ENCODE results near the gene CORO6. TPM values are rescaled to one million over a fixed set of nuclear protein-coding genes. Genes with fewer than 3 reads are reported as not detected.

The CORO6 gene
- total RNA-seq, 1 donor from 2014 or later = 2.8 TPM

GRCh38 chr17:29614349-29615047 lies 8.2 kb downstream of the CORO6 start:
- intact Hi-C loops (cut with micrococcal nuclease) = loop anchor here (1.0 to 5.0 kb wide), 7 partner anchors 9 to 467 kb away; partner anchors contain the start of genes GIT1, NUFIP2 and TP53I13

DNA sequence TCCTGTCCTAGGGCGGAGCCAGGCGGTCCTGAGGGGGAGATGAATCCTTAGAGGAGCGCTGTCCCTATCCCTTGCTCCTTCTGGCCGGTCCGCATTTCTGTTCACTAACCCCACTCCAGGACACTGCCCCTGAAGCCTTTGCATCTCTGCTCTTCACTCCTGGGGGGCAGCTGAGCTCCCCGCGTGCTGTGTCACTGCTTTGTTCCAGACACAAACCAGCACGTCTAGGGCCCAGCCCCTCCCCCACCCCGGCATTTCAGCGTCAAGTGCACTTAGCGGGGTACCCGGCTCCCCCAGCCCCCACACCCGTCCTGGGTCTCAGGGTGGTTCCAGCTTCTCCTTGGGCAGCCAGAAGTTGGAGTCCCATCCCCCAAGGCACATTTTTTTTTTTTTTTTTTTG lies 8.9 kb downstream of the CORO6 start:
- intact Hi-C loops (cut with micrococcal nuclease) = loop anchor here (1.0 kb wide), 1 partner anchor 34 kb away; no protein-coding TSS in a partner anchor

- intact Hi-C loops (cut with micrococcal nuclease) = loop anchor here (1.0 kb wide), 1 partner anchor 33 kb away; no protein-coding TSS in a partner anchor
Observed at GRCh38 chr17:29613352-29613837, 9.3 kb downstream of the CORO6 start.

GRCh38 chr17:29612404-29613280 lies 10.1 kb downstream of the CORO6 start:
- intact Hi-C loops (cut with micrococcal nuclease) = loop anchor here (1.0 kb wide), 1 partner anchor 32 kb away; no protein-coding TSS in a partner anchor

GRCh38 chr17:29612094-29612403 lies 10.7 kb downstream of the CORO6 start:
- intact Hi-C loops (cut with micrococcal nuclease) = no loop called here

DNA sequence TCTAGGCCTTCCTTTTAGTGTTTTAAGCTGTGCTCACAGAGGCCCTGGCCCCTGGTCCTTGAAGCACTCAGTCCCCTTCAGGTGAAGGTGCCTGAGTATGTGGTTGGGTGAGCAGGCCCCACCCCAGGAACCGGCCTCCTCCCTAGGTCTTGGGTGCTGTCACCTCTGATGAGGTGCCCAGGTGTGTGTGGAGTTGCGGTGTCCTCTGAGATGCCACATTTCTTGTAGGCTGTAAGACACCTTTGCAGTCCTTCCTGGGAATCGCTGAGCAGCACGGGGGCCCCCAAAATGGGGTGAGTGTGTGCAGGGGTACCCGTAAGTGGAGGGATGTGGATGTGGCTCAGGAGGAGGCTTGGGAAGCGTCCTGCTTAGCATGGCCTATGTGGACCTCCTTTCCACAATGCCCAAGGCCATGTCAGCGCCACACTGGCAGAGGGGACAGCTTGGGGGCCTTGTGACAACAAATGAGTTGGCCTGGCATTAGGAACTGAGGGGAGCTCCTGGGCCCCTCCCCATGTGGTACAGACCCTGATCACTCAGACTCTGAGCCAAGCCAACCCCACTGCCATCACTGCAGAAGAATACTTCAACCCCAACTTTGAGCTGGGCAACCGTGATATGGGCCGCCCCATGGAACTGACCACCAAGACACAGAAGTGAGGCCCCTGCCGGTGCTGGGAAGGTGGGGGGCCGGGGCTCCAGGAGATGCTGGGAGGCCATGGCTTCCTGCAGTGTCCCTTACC lies 11.2 kb downstream of the CORO6 start:
- intact Hi-C loops (cut with micrococcal nuclease) = no loop called here

DNA sequence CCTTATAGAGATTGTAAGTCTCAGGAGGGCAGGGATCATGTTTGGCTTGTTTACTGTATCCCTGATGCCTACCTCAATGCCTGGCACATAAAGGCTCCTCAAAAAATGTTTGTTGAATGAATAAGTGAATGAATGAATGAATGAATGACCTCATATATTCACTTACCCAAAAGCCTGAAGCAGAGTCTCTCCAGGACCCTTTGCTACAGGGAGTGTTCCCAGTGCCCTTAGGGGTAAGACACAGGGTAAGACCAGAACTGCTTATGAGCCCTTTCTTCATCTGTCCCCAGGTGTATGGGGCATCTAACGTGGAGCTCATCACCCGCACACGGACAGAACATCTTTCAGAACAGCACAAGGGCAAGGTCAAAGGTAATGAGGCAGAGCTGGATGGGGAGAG lies 12.3 kb downstream of the CORO6 start:
- intact Hi-C loops (cut with micrococcal nuclease) = no loop called here

- intact Hi-C loops (cut with micrococcal nuclease) = no loop called here
Observed at GRCh38 chr17:29608986-29609385, 13.7 kb downstream of the CORO6 start.

DNA sequence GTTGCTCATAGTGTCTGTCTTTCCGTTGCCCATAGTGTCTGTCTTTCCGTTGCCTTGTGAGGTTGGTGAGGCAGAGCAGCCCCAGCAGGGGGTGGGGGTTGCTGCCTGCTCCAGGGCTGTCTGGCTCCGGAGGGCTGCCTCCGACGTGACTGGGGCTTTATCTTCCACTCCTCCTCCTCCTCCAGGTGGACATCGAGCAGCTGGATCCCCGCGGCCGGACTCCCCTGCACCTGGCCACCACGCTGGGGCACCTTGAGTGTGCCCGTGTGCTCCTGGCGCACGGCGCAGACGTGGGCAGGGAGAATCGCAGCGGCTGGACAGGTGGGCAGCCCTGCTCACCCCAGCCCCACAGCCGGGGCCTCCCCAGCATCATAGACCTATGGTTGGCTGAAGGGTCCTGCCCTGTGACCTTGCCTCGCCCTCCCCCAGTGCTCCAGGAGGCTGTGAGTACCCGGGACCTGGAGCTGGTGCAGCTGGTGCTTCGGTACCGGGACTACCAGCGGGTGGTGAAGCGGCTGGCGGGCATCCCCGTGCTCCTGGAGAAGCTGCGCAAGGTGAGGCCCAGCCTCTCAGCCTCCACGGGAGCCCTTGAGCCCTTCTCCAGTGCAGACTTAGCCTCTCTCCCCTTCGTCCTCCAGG lies 15.0 kb downstream of the CORO6 start:
- intact Hi-C loops (cut with micrococcal nuclease) = no loop called here

DNA sequence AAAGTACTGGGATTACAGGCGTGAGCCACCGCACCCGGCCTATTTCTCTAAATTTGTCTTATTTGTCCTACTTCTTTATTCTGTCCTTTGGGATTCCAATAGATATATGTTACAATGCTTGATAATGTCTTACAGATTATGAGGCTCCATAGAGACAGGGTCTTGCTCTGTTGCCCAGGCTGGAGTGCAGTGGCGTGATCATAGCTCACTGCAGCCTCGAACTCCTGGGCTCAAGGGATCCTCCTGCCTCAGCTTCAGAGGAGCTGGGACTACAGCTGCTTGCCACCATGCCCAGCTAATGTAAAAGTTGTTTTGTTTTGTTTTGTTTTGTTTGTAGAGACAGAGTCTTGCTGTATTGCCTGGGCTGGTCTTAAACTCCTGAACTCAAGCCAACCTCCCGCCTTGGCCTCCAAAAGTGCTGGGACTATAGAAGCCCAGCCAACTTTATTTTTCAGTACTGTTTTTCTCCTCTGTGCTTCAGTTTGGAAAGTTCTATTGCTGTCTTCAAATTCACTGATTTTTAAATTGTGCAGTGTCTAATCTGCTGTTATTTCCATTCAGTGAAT lies 19.5 kb downstream of the CORO6 start:
- intact Hi-C loops (cut with micrococcal nuclease) = no loop called here

GRCh38 chr17:29597361-29598172 lies 25.1 kb downstream of the CORO6 start:
- intact Hi-C loops (cut with micrococcal nuclease) = no loop called here

GRCh38 chr17:29596811-29597210 lies 25.9 kb downstream of the CORO6 start:
- intact Hi-C loops (cut with micrococcal nuclease) = no loop called here

DNA sequence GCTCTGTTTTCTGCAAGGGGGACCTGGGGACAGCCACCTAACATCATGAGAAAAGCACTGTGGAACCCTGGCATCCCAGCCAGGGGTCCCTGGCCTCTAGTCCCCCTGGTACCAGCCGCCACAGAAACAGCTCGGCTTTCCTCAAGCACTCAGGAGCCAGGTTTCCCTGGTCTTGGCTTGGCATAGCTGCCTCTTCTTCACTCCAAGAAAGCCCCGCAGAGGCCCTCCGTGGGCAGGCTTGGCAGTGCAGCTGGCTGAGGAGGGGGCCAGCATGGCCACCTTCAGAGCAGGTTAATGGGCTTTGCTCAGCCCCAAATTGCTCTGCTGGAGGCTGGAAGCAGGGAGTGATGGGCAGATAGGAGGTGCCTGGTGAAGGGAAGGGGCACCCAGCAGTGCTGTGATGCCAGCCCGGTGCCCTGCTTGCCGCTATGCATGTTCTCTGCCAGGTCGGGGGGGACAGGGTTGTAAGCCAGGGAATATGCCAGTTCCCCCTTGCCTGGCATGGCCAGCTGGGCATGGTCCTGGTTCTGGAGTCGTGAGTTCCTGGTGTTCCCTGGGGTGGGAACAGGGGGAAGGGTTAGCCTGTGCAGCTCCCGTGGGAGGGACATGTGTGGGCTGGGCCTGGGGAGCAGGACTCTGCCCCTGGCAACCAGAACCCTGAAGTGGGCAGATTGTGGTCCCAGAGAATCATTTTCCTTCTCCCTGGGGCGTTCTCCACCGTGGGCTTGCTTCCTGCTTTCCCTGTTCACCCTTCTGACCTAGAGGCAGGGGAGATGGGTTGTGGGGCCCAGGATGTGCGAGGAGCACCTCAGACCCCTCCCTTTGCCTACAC lies 26.6 kb downstream of the CORO6 start:
- intact Hi-C loops (cut with micrococcal nuclease) = no loop called here

- intact Hi-C loops (cut with micrococcal nuclease) = no loop called here
Observed at GRCh38 chr17:29595107-29595942, 27.4 kb downstream of the CORO6 start.

DNA sequence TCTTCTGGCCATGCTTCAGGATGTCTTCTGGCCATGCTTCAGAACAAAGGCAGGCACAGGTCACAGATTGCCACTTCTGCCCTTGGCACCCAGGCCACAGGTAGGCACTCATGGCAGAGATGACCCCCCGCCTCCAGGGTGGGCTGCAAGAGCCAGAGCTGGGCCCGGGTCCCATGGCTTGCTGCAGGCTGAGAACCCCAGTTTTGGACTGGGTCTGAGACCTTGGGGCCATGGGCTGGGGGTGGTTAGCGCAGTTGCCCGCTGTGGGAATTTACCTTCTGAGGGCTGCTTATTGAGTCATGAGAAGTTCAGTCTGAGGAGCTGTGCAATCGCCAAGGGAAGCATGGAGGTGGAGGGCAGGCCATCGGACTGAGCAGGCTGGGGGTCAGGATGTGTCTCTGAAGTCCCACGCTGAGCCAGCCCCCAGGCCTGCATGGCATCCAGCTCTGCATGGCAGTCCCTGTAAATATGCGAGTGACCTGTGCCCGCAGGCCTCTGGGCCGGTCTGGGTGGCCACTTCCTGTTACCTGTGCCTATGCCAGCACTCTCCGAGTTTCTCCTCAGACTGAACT lies 28.1 kb downstream of the CORO6 start:
- intact Hi-C loops (cut with micrococcal nuclease) = no loop called here

GRCh38 chr17:29593591-29594518 lies 28.9 kb downstream of the CORO6 start:
- intact Hi-C loops (cut with micrococcal nuclease) = loop anchor here (1.0 kb wide), 1 partner anchor 167 kb away; no protein-coding TSS in a partner anchor
